SU-DHL-6 (cell line): ENCODE data around the gene EIF4E.

Experiments used
- EZH2phosphoT487 ChIP-seq: fragments of 200-600 bp; sonication (generic), shearing (Covaris generic); conservative IDR thresholded peaks from 2 replicates; pipeline ENCODE4 v1.6.1; 2018; ENCODE audit warnings: mild to moderate bottlenecking, antibody characterized with exemption, low read length, moderate library complexity, mixed read lengths
- TF ChIP-seq, protein P1 (sequence below): fragments of 200-600 bp; sonication (generic); IDR thresholded peaks from one replicate; pipeline ENCODE4 v1.5.1; 2017; ENCODE audit warnings: antibody characterized with exemption, mild to moderate bottlenecking, low read length, moderate library complexity; ENCODE audit not compliant: insufficient read depth, poor library complexity, severe bottlenecking

DNA sequence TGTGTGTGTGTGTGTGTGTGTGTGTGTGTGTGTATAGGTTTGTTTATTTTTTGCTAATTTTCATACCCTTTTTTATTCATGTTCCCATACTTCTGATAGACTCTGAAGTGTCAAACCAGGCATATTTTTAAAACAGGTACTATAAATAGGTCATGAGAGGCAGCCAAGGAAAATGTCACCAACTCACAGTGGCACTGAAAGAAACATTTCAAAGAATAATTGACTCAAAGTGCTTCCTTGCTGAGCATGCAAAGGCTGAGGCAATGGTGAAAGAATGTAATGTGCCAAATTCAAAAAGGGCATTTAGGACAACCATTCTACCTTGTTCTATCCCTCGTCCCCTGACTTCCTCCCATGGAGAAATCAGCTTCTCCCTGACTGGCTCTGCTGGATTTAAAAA lies 95.5 kb downstream of the EIF4E start:
- TF ChIP-seq, protein P1, sequence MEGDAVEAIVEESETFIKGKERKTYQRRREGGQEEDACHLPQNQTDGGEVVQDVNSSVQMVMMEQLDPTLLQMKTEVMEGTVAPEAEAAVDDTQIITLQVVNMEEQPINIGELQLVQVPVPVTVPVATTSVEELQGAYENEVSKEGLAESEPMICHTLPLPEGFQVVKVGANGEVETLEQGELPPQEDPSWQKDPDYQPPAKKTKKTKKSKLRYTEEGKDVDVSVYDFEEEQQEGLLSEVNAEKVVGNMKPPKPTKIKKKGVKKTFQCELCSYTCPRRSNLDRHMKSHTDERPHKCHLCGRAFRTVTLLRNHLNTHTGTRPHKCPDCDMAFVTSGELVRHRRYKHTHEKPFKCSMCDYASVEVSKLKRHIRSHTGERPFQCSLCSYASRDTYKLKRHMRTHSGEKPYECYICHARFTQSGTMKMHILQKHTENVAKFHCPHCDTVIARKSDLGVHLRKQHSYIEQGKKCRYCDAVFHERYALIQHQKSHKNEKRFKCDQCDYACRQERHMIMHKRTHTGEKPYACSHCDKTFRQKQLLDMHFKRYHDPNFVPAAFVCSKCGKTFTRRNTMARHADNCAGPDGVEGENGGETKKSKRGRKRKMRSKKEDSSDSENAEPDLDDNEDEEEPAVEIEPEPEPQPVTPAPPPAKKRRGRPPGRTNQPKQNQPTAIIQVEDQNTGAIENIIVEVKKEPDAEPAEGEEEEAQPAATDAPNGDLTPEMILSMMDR = no peak
- TF ChIP-seq EZH2phosphoT487 = no peak
